ENCODE measurements around the gene IGFN1.

DNA sequence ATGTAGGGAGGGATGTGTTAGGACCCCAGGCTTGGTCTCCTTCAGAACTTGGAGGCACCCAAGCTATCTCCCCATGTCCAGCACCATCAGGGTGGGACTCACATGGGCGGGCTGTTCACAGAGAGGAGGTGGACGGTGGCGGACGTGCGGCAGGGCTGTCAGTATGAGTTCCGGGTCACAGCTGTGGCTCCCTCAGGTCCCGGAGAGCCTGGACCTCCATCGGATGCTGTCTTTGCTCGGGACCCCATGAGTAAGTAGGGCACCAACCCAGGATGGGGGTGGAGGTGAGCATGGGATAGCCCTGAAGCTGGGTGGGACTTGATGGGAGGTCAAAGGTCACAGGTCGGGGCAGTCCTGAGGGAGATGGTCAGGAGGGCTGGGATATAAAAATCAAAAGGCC lies 27.8 kb downstream of the IGFN1 start:
- TF ChIP-seq, protein P1, sequence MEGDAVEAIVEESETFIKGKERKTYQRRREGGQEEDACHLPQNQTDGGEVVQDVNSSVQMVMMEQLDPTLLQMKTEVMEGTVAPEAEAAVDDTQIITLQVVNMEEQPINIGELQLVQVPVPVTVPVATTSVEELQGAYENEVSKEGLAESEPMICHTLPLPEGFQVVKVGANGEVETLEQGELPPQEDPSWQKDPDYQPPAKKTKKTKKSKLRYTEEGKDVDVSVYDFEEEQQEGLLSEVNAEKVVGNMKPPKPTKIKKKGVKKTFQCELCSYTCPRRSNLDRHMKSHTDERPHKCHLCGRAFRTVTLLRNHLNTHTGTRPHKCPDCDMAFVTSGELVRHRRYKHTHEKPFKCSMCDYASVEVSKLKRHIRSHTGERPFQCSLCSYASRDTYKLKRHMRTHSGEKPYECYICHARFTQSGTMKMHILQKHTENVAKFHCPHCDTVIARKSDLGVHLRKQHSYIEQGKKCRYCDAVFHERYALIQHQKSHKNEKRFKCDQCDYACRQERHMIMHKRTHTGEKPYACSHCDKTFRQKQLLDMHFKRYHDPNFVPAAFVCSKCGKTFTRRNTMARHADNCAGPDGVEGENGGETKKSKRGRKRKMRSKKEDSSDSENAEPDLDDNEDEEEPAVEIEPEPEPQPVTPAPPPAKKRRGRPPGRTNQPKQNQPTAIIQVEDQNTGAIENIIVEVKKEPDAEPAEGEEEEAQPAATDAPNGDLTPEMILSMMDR (IDR thresholded peaks at IDR 0.05), result no peak
- no peak for TF ChIP-seq POLR2A (IDR thresholded peaks at IDR 0.05)
